OCI-LY1 (cell line): ENCODE results near the gene SEC23IP.

Source experiments
- EZH2 ChIP-seq: fragments of 200-600 bp; sonication (generic), shearing (Covaris generic); IDR thresholded peaks from 2 replicates; pipeline ENCODE4 v1.8.0; 2017; ENCODE audit warnings: borderline replicate concordance, mixed run types, mild to moderate bottlenecking, antibody characterized with exemption, low read length, moderate library complexity, mixed read lengths
- TF ChIP-seq, protein P1 (sequence below): fragments of 200-600 bp; sonication (generic), shearing (Covaris generic); IDR thresholded peaks from 2 replicates; pipeline ENCODE4 v1.5.1; 2017; ENCODE audit warnings: mild to moderate bottlenecking, antibody characterized with exemption, low read length, moderate library complexity, mixed read lengths

GRCh38 chr10:119942973-119943372, 50.4 kb downstream of the SEC23IP start:
- TF ChIP-seq, protein P1, sequence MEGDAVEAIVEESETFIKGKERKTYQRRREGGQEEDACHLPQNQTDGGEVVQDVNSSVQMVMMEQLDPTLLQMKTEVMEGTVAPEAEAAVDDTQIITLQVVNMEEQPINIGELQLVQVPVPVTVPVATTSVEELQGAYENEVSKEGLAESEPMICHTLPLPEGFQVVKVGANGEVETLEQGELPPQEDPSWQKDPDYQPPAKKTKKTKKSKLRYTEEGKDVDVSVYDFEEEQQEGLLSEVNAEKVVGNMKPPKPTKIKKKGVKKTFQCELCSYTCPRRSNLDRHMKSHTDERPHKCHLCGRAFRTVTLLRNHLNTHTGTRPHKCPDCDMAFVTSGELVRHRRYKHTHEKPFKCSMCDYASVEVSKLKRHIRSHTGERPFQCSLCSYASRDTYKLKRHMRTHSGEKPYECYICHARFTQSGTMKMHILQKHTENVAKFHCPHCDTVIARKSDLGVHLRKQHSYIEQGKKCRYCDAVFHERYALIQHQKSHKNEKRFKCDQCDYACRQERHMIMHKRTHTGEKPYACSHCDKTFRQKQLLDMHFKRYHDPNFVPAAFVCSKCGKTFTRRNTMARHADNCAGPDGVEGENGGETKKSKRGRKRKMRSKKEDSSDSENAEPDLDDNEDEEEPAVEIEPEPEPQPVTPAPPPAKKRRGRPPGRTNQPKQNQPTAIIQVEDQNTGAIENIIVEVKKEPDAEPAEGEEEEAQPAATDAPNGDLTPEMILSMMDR, result no peak
- no peak for TF ChIP-seq EZH2
